Adipocyte (in vitro differentiated cells): ENCODE data around the gene IPCEF1.

ENCODE experiments used
- DNase-seq: peaks from one replicate; pipeline ENCODE4 v3.0.0-alpha.2; 2015; ENCODE audit warnings: low read depth
- H3K27me3 ChIP-seq: replicated peaks from 2 replicates; pipeline ENCODE4 v1.7.0; 2013; ENCODE audit warnings: mild to moderate bottlenecking, low read length, moderate library complexity; ENCODE audit not compliant: control insufficient read depth, insufficient read depth
- H3K36me3 ChIP-seq: 2 replicates; pipeline ENCODE4 v1.7.0; 2013; ENCODE audit warnings: low read length, mild to moderate bottlenecking, moderate library complexity; ENCODE audit not compliant: control insufficient read depth, insufficient read depth, severe bottlenecking
- H3K4me1 ChIP-seq: 2 replicates; pipeline ENCODE4 v1.7.0; 2013; ENCODE audit warnings: mild to moderate bottlenecking, low read length, moderate library complexity; ENCODE audit not compliant: control insufficient read depth, insufficient read depth
- H3K4me3 ChIP-seq: 2 replicates; pipeline ENCODE4 v1.7.0; 2013; ENCODE audit warnings: mild to moderate bottlenecking, low read length, moderate library complexity
- H3K9ac ChIP-seq: 2 replicates; pipeline ENCODE4 v1.7.0; 2013; ENCODE audit warnings: mild to moderate bottlenecking, low read length, moderate library complexity
- H3K9me3 ChIP-seq: 2 replicates; pipeline ENCODE4 v1.7.0; 2013; ENCODE audit warnings: mild to moderate bottlenecking, low read length, moderate library complexity; ENCODE audit not compliant: control insufficient read depth

Gene IPCEF1

GRCh38 chr6:154113392-154113791 is 243.2 kb downstream of the IPCEF1 start:
- Histone ChIP-seq H3K4me3 (no peak overlapping the region), H3K9ac (no peak overlapping the region), H3K27me3 (no peaks in the 10 kb centered on the region), H3K4me1 (no peaks in the 10 kb centered on the region), H3K9me3 (no peaks in the 10 kb centered on the region), H3K36me3 (no peaks in the 10 kb centered on the region)
- no peak for DNase-seq

DNA sequence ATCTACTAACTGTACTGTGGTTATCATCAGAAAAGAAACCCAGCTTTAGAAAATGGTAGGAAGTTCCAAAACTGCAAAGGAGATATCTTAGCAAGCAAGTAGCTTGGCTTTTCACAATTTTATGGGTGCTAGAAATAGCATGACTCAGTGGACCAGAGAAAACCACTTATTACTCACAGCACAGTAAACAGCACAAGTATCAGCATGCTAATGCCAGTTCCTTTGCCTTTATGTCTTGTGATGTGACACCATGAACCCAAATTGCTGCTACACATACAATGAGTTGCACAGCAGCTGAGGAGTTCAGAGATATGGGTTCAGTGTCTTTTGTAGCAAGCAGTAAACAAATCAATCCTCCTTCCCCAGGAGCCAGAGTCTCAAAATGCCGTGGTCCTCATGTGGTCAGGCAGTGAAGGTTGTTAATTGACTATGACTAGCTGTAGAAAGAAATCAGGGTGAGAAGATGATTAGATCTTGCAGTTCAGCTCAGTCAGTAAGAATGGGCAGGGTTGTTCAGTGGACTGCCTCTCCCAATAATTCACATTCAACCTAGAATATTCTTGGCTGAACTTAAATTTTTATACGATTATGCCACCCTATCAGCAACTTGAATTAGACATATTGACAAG is 244.3 kb downstream of the IPCEF1 start:
- no peaks in the 10 kb centered on the region for H3K4me1 ChIP-seq
- no peaks in the 10 kb centered on the region for H3K27me3 ChIP-seq
- no peak for DNase-seq
- H3K4me3 ChIP-seq, result no peak overlapping the region
- H3K9ac ChIP-seq, result no peak overlapping the region
- H3K9me3 ChIP-seq, result no peaks in the 10 kb centered on the region
- no peaks in the 10 kb centered on the region for H3K36me3 ChIP-seq

DNA sequence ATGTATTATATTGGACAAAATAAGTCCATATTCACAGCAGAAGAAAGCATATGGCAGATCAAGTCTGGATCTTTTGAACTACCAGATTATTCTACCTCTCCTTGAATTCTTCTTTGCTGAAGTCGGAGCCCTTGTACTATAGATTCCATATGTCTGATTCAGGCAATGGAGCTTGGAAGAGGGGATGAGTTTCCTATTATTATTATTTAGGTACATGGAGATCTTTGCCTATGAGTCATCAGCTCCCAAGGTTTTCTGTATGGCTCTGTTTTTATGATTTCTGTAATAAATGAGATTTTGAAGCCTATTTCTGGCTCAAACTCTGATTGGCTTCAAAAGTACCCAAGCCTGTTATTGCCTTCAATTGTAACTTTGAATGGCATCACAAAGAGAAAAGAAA is 245.6 kb downstream of the IPCEF1 start:
- H3K36me3 ChIP-seq, result no peaks in the 10 kb centered on the region
- H3K9ac ChIP-seq, result no peak overlapping the region
- H3K27me3 ChIP-seq, result no peaks in the 10 kb centered on the region
- no peak for DNase-seq
- H3K4me3 ChIP-seq, result no peak overlapping the region
- no peaks in the 10 kb centered on the region for H3K4me1 ChIP-seq
- no peaks in the 10 kb centered on the region for H3K9me3 ChIP-seq

DNA sequence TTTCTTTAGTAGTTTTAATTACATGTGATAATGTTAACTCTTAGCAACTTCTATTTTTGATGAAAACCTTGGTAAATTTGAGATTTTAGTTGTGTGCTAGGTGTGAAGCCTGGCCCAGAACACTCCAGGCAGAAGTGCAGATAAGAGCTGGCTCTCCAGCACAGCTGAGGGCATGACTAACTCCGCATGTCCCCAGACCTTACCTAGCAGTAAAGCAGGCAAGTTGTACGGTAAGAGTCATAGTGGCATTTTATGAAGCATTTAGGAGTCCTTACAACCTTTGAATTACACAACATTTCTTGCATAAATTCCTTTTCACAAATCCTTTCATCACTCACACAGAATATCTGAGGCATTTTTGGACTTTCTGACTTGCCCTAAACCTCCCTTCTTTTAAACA is 250.4 kb downstream of the IPCEF1 start:
- DNase-seq, result no peak
- Histone ChIP-seq H3K4me1 (no peaks in the 10 kb centered on the region), H3K4me3 (no peak overlapping the region), H3K9me3 (peaks cover 9% of the 10 kb centered on the region), H3K36me3 (no peaks in the 10 kb centered on the region), H3K9ac (no peak overlapping the region), H3K27me3 (no peaks in the 10 kb centered on the region)
